ENCODE data around the gene MUCL1.

DNA sequence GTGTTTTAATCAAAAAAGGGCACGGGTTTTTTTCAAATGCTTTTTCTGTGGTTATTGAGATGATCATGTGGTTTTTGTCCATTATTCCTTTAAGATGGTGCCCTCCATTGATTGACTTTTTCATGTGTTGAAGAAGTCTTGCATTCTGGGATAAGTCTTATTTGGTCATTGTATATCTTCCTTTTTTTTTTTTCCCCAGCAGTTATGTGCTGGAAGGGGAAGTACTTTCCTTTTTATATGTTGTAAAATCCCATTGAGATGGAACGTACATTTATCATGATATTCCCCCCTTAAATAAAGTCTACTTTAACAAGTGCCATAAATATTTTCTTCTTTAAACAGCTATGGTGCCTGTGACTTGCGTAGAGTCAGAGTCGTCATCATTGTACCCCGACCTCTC is 24.8 kb upstream of the MUCL1 start:
- TF ChIP-seq EZH2phosphoT487 (IDR thresholded peaks at IDR 0.05; ENCODE audit: unreplicated experiment): no peak
- TF ChIP-seq, protein P1, sequence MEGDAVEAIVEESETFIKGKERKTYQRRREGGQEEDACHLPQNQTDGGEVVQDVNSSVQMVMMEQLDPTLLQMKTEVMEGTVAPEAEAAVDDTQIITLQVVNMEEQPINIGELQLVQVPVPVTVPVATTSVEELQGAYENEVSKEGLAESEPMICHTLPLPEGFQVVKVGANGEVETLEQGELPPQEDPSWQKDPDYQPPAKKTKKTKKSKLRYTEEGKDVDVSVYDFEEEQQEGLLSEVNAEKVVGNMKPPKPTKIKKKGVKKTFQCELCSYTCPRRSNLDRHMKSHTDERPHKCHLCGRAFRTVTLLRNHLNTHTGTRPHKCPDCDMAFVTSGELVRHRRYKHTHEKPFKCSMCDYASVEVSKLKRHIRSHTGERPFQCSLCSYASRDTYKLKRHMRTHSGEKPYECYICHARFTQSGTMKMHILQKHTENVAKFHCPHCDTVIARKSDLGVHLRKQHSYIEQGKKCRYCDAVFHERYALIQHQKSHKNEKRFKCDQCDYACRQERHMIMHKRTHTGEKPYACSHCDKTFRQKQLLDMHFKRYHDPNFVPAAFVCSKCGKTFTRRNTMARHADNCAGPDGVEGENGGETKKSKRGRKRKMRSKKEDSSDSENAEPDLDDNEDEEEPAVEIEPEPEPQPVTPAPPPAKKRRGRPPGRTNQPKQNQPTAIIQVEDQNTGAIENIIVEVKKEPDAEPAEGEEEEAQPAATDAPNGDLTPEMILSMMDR (conservative IDR thresholded peaks at IDR 0.05; ENCODE audit: low read depth in 2 of 2): no peak
- TF ChIP-seq REST (IDR thresholded peaks at IDR 0.05; ENCODE audit: unreplicated experiment): no peak
- no peak for TF ChIP-seq POLR2AphosphoS5 (IDR thresholded peaks at IDR 0.05; ENCODE audit: low read depth)
- TF ChIP-seq EZH2 (IDR thresholded peaks at IDR 0.05; ENCODE audit: low read depth, unreplicated experiment): no peak
- TF ChIP-seq, protein P2, sequence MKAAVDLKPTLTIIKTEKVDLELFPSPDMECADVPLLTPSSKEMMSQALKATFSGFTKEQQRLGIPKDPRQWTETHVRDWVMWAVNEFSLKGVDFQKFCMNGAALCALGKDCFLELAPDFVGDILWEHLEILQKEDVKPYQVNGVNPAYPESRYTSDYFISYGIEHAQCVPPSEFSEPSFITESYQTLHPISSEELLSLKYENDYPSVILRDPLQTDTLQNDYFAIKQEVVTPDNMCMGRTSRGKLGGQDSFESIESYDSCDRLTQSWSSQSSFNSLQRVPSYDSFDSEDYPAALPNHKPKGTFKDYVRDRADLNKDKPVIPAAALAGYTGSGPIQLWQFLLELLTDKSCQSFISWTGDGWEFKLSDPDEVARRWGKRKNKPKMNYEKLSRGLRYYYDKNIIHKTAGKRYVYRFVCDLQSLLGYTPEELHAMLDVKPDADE (IDR thresholded peaks at IDR 0.05): no peak
- no peak for TF ChIP-seq NANOG (IDR thresholded peaks at IDR 0.05; ENCODE audit: borderline replicate concordance)
- TF ChIP-seq CREB1 (CRISPR knock-in tag; IDR thresholded peaks at IDR 0.05; ENCODE audit: low read depth): no peak
- TF ChIP-seq ZNF331 (CRISPR knock-in tag; IDR thresholded peaks at IDR 0.05; ENCODE audit: low read depth): no peak
- TF ChIP-seq, protein P3, sequence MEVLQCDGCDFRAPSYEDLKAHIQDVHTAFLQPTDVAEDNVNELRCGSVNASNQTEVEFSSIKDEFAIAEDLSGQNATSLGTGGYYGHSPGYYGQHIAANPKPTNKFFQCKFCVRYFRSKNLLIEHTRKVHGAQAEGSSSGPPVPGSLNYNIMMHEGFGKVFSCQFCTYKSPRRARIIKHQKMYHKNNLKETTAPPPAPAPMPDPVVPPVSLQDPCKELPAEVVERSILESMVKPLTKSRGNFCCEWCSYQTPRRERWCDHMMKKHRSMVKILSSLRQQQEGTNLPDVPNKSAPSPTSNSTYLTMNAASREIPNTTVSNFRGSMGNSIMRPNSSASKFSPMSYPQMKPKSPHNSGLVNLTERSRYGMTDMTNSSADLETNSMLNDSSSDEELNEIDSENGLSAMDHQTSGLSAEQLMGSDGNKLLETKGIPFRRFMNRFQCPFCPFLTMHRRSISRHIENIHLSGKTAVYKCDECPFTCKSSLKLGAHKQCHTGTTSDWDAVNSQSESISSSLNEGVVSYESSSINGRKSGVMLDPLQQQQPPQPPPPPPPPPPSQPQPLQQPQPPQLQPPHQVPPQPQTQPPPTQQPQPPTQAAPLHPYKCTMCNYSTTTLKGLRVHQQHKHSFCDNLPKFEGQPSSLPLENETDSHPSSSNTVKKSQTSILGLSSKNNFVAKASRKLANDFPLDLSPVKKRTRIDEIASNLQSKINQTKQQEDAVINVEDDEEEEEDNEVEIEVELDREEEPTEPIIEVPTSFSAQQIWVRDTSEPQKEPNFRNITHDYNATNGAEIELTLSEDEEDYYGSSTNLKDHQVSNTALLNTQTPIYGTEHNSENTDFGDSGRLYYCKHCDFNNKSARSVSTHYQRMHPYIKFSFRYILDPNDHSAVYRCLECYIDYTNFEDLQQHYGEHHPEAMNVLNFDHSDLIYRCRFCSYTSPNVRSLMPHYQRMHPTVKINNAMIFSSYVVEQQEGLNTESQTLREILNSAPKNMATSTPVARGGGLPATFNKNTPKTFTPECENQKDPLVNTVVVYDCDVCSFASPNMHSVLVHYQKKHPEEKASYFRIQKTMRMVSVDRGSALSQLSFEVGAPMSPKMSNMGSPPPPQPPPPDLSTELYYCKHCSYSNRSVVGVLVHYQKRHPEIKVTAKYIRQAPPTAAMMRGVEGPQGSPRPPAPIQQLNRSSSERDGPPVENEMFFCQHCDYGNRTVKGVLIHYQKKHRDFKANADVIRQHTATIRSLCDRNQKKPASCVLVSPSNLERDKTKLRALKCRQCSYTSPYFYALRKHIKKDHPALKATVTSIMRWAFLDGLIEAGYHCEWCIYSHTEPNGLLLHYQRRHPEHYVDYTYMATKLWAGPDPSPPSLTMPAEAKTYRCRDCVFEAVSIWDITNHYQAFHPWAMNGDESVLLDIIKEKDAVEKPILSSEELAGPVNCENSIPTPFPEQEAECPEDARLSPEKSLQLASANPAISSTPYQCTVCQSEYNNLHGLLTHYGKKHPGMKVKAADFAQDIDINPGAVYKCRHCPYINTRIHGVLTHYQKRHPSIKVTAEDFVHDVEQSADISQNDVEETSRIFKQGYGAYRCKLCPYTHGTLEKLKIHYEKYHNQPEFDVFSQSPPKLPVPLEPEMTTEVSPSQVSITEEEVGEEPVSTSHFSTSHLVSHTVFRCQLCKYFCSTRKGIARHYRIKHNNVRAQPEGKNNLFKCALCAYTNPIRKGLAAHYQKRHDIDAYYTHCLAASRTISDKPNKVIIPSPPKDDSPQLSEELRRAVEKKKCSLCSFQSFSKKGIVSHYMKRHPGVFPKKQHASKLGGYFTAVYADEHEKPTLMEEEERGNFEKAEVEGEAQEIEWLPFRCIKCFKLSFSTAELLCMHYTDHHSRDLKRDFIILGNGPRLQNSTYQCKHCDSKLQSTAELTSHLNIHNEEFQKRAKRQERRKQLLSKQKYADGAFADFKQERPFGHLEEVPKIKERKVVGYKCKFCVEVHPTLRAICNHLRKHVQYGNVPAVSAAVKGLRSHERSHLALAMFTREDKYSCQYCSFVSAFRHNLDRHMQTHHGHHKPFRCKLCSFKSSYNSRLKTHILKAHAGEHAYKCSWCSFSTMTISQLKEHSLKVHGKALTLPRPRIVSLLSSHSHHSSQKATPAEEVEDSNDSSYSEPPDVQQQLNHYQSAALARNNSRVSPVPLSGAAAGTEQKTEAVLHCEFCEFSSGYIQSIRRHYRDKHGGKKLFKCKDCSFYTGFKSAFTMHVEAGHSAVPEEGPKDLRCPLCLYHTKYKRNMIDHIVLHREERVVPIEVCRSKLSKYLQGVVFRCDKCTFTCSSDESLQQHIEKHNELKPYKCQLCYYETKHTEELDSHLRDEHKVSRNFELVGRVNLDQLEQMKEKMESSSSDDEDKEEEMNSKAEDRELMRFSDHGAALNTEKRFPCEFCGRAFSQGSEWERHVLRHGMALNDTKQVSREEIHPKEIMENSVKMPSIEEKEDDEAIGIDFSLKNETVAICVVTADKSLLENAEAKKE (CRISPR knock-in tag; IDR thresholded peaks at IDR 0.05): no peak
